Measurements from ENCODE around the gene LGALS9. TPM values are rescaled to one million over a fixed set of nuclear protein-coding genes. Genes with fewer than 3 reads are reported as not detected.

Gene LGALS9
- total and polyA plus RNA-seq, 9 of the 15 experiments (the other 6 are each of a cell fraction or from before 2014, with no cell fraction given), result 0.45 to 6.9 (median 2.8) TPM

DNA sequence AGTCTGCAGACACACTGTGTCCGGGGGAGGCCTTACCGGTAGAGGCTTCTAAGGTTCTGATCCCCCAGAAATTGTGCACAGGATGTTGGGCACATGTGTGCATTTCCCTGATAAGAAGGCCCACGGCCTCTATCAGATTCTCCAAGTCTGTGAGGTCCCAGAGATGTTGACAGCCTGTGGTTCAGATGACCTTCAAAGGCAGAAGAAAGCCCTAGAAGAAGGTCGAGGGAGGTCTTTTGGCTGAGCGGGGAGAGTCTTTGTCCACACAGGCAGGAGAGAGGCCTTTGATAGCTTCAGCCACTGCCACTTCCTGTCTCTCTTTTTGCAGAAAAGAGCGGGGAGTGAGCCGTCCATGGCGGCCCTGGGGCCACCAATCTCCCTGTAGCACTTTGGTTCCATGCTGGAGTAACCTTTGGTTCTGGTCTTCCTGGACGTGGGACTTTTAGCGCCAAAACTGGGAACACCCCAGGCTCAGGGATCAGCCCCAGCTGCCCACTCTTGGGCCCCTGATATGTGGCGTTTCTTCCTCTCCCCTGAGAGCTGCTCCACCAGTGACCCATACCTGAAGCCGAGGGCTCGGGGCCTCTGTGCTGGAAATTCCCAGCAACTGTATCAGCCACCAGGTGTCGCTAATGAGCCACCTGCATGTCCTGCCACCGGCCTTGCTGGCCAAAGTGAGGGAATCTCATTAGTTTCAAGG, 28.1 kb upstream of the LGALS9 start (continued):
- TF ChIP-seq, protein P1, sequence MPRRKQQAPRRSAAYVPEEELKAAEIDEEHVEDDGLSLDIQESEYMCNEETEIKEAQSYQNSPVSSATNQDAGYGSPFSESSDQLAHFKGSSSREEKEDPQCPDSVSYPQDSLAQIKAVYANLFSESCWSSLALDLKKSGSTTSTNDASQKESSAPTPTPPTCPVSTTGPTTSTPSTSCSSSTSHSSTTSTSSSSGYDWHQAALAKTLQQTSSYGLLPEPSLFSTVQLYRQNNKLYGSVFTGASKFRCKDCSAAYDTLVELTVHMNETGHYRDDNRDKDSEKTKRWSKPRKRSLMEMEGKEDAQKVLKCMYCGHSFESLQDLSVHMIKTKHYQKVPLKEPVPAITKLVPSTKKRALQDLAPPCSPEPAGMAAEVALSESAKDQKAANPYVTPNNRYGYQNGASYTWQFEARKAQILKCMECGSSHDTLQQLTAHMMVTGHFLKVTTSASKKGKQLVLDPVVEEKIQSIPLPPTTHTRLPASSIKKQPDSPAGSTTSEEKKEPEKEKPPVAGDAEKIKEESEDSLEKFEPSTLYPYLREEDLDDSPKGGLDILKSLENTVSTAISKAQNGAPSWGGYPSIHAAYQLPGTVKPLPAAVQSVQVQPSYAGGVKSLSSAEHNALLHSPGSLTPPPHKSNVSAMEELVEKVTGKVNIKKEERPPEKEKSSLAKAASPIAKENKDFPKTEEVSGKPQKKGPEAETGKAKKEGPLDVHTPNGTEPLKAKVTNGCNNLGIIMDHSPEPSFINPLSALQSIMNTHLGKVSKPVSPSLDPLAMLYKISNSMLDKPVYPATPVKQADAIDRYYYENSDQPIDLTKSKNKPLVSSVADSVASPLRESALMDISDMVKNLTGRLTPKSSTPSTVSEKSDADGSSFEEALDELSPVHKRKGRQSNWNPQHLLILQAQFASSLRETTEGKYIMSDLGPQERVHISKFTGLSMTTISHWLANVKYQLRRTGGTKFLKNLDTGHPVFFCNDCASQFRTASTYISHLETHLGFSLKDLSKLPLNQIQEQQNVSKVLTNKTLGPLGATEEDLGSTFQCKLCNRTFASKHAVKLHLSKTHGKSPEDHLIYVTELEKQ (CRISPR knock-in tag; IDR thresholded peaks at IDR 0.05), result no peak
- TF ChIP-seq ESRRA (IDR thresholded peaks at IDR 0.05; ENCODE audit: borderline replicate concordance, low read depth), result peak; percentile 100
- TF ChIP-seq ZFP91 (CRISPR knock-in tag; IDR thresholded peaks at IDR 0.05), result no peak
- no peak for TF ChIP-seq IRF9 (tag; IDR thresholded peaks at IDR 0.05)
- no peak for TF ChIP-seq ZNF586 (CRISPR knock-in tag; conservative IDR thresholded peaks at IDR 0.05)
- TF ChIP-seq REST (IDR thresholded peaks at IDR 0.05; ENCODE audit: borderline replicate concordance), result peak; percentile 65
- TF ChIP-seq REST (CRISPR knock-in tag; IDR thresholded peaks at IDR 0.05; ENCODE audit: low read depth), result 0 out of 2 replicates have a peak, but pooled peaks have one; percentile 24
- no peak for TF ChIP-seq TCFL5 (CRISPR knock-in tag; conservative IDR thresholded peaks at IDR 0.05)
- TF ChIP-seq, protein P2, sequence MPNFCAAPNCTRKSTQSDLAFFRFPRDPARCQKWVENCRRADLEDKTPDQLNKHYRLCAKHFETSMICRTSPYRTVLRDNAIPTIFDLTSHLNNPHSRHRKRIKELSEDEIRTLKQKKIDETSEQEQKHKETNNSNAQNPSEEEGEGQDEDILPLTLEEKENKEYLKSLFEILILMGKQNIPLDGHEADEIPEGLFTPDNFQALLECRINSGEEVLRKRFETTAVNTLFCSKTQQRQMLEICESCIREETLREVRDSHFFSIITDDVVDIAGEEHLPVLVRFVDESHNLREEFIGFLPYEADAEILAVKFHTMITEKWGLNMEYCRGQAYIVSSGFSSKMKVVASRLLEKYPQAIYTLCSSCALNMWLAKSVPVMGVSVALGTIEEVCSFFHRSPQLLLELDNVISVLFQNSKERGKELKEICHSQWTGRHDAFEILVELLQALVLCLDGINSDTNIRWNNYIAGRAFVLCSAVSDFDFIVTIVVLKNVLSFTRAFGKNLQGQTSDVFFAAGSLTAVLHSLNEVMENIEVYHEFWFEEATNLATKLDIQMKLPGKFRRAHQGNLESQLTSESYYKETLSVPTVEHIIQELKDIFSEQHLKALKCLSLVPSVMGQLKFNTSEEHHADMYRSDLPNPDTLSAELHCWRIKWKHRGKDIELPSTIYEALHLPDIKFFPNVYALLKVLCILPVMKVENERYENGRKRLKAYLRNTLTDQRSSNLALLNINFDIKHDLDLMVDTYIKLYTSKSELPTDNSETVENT (CRISPR knock-in tag; IDR thresholded peaks at IDR 0.05), result no peak
